Pons (tissue), 1 donor: Measurements from ENCODE around the gene UQCRQ.

ENCODE experiments used
- DNase-seq: peaks from one replicate; pipeline ENCODE4 v3.0.0-alpha.2; 2016; ENCODE audit warnings: low spot score

UQCRQ gene

GRCh38 chr5:132866342-132867045 is at the start of gene UQCRQ, which contains the start of gene GDF9:
TSS of gene UQCRQ (plus strand) at chr5:132866642. CDS start at chr5:132866882, 240 bp downstream.
TSS of gene GDF9 (minus strand) at chr5:132866469. CDS start at chr5:132864533, 1,936 bp downstream.
- peak; percentile 100 for DNase-seq

- no peak for DNase-seq
These were observed 49.4 kb upstream of the UQCRQ start for GRCh38 chr5:132817011-132817410.

DNA sequence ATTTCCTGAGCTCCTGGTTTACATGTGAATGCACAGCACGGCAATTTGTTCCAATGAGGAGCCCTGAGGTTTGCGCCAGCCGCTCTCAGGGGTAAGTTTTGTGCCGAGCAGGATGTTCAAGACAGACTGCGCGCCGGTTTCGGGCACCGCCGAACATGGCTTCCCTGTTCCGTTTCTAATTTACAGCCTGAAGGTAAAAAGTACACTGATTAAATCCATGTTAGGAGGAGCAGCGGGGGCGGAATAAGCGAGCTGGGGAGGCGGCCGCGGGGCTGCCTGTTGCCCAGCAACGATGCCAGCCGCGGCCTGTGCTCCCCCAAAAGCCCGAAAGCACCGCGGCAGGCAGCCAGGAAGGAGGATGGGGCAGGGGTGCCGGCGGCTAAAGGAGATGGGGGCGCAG is 47.0 kb upstream of the UQCRQ start:
- DNase-seq, result no peak

- DNase-seq, result peak; percentile 98
These were observed 46.2 kb upstream of the UQCRQ start for GRCh38 chr5:132820162-132820754.

DNA sequence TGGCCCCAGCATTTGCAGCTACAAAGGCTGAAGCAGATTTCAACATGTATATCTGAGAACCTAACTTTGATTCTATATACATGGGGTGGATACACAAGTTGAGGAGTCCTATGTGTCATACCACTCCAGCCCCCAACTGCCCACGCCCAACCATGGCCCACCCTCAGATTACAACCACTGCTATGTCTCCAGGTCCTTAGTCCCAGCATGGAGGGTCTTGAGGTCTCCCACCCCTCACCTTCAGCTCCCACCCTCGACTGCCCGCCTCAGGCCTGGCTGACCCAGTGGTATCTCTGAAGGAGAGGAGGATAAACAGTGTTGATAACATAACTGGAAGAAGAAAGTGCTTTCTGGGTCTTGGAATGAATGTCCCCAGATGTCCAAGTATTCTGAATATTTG is 45.1 kb upstream of the UQCRQ start:
- no peak for DNase-seq

- peak; percentile 94 for DNase-seq
These were observed 44.7 kb upstream of the UQCRQ start for GRCh38 chr5:132821791-132822190.

DNA sequence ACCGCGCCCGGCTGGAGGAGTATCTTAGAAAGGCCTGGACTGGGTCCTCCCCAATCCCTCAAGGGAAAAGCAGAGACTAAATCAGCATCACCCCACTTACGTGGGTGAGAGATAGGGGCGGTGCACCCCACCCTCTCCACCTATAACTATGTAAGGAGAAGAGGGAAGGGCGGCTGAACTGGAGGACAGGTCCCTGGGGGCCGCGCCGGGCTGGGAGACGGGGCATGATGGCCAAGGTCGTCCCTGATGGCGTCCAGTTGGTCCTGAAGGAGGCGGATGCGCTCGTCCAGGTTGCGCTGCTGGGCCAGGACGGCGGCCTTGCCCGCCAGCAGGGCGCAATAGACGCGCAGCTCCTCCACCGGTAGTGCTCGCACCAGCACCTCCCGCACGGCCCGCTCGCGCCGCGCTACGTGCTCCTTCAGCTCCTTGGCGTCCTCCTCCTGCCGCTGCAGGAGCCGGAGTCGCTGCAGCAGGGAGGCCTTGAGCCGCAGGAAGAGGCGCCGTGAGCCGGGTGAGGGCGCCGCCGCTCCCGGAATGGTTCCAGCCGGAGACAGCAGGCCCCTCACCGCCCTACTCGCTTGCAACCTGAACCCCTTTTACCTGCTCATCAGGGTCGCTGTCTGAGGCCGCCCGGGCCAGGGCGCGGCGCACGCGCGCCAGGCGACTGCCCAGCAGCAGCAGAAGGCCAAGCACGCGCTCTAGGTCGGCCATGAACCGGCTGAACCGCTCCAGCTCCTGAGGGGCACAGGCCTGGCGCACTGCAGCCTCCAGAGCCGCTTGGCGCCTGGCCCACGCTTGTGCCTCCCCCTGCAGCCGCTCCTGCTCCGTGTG is 43.6 kb upstream of the UQCRQ start:
- no peak for DNase-seq

DNA sequence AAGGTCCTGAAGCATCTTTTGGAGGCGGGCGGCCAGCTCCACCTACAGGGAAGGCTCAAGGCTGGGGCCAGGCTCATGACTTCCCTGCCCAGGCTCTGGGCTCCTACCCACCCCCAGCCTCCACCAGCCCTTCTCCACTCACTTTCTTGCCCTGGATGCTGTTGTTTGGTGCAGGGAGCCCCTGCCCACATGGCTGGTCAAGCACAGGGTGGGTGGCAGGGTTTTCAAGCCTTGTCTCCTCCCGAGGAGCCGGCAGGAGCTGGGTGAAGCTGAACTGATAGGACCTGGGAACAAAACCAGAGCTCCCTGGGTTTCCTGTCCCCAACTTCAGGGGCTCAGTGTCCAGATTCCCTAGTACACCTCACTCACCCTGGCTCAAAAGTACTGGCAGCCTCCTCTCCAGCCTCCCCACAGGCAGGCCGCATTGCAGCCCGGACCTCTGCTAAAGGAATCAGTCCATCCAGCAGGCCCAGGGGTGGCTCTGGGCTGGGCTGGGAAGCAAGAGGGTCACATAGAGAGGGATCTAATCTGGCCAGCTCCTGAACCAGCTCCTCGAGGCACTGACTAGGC is 42.9 kb upstream of the UQCRQ start:
- no peak for DNase-seq

DNA sequence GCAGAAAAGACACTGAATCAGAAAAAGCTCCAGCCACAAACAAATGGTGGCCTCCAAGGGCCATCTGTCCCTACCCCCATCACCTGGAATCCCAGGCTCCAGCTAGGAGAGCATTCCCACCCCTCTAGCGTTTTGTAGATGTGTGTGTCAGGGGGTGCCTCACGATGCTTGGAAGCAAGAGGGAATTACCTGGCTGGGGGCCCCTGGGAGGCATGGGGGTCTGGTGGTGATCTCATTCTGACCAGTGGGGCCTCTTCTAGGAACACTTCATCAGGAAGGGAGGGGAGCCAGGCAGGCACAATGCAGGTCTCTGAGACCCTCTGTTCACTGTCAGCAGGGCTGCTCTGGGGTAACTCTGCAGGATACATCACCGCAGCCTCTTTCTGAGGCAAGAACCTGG is 42.0 kb upstream of the UQCRQ start:
- DNase-seq, result no peak

- DNase-seq, result no peak
These were observed 41.2 kb upstream of the UQCRQ start for GRCh38 chr5:132825033-132825833.

DNA sequence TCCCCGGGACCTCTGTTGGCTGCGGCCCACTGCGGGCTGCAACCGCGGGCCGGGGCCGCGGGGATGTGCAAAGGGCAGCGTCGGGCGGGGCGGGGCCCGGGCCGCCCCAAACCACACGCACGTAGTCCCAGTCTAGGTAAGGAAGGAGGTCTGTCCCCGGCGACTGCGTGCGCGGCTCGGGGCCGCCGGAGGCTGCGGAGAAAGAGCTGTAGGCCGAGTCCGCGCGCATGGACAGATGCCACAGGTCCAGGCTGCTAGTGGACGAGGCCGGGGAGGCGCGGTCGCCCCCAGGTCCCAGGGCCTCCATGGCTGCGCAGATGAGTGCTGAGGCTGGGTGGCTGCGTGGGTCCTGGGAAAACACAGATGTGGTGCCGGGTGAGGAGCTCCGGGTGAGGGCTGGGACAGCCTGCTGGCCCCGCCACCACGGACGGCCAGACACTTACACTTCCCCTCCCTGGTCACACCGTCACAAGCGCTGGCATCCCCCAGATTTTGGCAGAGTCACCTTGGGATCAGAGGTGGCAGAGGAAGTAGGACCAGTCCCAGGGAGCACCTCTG is 40.5 kb upstream of the UQCRQ start:
- no peak for DNase-seq

- no peak for DNase-seq
These were observed 39.9 kb upstream of the UQCRQ start for GRCh38 chr5:132826424-132827082.

- no peak for DNase-seq
These were observed 38.3 kb upstream of the UQCRQ start for GRCh38 chr5:132827943-132828673.

DNA sequence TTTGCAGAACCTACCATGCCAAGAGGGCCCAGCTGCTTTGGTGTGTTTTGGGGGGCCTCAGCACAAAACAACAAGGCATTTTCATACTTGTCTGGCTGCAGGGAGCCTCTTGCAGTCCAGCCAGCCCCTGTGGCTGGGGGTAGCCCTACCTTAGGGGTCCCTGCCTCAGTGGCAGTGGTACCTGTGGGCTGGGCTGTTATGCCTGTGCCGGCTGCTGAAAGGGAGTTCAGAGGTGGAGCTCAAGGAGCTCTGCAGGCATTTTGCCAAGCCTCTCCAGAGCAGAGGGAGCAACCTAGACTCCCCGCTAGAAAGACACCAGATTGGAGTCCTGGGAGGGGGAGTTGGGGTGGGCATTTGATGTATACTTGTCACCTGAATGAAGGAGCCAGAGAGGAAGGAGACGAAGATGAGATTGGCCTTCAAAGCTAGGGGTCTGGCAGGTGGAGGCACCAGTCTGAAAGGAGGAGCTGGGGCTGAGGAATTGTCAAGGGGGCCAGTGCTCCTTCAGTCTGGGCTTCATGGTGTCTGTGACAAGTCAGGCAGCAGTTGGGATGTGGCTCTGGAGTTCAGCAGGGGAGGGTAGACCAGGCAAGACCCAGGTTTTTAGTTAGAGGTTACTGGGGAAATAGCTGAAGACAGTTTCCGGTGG is 37.5 kb upstream of the UQCRQ start:
- DNase-seq, result no peak

GRCh38 chr5:132829742-132830435 is 36.6 kb upstream of the UQCRQ start:
- no peak for DNase-seq

GRCh38 chr5:132830436-132831094 is 35.9 kb upstream of the UQCRQ start, which contains the start of gene SHROOM1:
TSS of gene SHROOM1 (minus strand) at chr5:132830647. CDS start at chr5:132826140, 4,507 bp downstream.
- DNase-seq, result no peak

GRCh38 chr5:132831095-132831860 is 35.2 kb upstream of the UQCRQ start:
- no peak for DNase-seq
